Measurements from ENCODE around the gene POLR3H.

POLR3H gene

DNA sequence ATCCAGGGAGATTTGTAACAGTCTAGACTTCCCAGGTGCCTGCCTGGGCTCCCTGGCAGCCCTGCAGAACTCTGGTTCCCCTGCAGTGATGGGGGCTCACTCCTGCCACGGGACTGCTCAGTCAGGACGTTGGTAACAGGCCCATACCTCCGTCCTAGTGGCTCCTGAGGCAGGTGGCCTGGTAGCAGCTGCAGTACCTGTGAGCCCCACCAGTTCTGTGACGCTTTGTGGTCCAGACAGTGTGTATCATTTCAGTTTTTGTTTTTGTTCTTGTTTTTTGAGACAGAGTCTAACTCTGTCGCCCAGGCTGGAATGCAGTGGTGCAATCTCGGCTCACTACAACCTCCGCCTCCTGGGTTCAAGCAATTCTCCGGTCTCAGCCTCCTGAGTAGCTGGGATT, 27.8 kb downstream of the POLR3H start:
- Mint-ChIP-seq H3K36me3 (ENCODE audit: low read depth) (peaks cover 19% of the 10 kb centered on the region), H3K4me3 (no peak overlapping the region), H3K9me3 (no peaks in the 10 kb centered on the region), H3K27ac (no peak overlapping the region), H3K4me1 (peaks cover 27% of the 10 kb centered on the region), H3K27me3 (ENCODE audit: low read depth, poor library complexity) (no peaks in the 10 kb centered on the region)
- TF ChIP-seq, protein P1, sequence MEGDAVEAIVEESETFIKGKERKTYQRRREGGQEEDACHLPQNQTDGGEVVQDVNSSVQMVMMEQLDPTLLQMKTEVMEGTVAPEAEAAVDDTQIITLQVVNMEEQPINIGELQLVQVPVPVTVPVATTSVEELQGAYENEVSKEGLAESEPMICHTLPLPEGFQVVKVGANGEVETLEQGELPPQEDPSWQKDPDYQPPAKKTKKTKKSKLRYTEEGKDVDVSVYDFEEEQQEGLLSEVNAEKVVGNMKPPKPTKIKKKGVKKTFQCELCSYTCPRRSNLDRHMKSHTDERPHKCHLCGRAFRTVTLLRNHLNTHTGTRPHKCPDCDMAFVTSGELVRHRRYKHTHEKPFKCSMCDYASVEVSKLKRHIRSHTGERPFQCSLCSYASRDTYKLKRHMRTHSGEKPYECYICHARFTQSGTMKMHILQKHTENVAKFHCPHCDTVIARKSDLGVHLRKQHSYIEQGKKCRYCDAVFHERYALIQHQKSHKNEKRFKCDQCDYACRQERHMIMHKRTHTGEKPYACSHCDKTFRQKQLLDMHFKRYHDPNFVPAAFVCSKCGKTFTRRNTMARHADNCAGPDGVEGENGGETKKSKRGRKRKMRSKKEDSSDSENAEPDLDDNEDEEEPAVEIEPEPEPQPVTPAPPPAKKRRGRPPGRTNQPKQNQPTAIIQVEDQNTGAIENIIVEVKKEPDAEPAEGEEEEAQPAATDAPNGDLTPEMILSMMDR (IDR thresholded peaks at IDR 0.05), result no peak
- no peak for DNase-seq

DNA sequence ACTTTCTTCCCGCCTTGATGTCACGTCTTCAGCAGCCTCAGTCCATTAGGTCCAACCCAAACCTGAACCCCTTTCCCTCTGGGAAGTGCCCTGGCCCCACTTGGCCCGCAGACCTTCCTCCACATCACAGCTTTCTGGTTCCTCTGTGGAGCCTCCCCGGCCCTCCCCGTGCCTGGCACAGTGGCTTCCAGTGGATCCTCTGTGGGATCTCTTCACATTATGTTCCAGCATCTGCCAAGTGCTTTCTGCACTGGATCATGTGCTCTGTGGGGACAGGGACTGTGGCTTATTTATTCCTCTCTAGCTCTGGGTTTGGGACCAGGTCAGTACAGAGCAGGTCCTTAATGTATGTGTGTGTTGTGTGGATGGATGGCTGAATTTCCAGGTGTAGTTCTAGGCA, 30.9 kb downstream of the POLR3H start:
- DNase-seq, result no peak
- Mint-ChIP-seq H3K36me3 (ENCODE audit: low read depth) (peaks cover 26% of the 10 kb centered on the region), H3K27me3 (ENCODE audit: low read depth, poor library complexity) (no peaks in the 10 kb centered on the region), H3K27ac (peak overlapping the region; percentile 96), H3K9me3 (no peaks in the 10 kb centered on the region), H3K4me1 (peaks cover 43% of the 10 kb centered on the region), H3K4me3 (peak overlapping the region; percentile 67)
- TF ChIP-seq, protein P1 (IDR thresholded peaks at IDR 0.05), result no peak

DNA sequence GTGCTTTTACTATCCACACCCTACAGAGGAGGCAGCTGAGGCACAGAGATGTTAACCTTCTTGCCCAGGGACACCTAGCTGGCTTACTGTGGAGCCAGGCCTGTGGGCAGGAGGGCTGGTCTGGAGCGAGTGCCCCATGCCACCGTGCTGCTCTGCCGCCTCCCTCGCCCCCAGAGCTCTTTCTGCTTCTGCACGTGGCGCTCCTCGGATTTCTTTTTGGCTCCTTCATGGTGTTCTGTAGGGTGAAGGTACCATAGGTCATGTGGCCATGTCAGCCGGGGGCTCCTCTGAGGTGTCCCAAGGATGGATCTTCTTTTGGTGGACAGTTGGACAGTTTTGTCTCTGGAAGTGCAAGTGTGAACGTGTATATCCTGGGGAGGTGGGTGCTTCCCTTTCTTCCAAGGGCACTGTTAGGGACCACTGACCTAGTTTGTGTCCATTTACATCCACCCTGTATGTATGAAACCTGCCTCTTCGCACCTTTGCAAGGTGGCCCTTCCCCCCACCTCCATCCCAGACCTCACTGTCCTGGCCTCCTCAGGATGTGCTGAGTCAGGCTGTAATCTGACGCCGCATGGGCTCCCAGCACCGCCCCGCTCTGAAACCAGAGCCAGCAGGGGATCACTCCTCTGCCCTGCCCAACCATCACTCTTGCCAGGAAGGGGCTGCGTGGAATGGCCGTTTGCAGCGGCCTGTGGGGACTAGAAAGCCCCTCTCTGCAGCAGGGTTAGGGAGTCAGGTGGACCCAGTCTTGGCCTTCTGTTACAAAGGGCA, 31.7 kb downstream of the POLR3H start:
- peak; percentile 75 for DNase-seq
- Mint-ChIP-seq H3K36me3 (ENCODE audit: low read depth) (peaks cover 26% of the 10 kb centered on the region), H3K27me3 (ENCODE audit: low read depth, poor library complexity) (peaks cover under 1% of the 10 kb centered on the region), H3K9me3 (no peaks in the 10 kb centered on the region), H3K4me1 (peaks cover 43% of the 10 kb centered on the region), H3K27ac (peak overlapping the region; percentile 96), H3K4me3 (peak overlapping the region; percentile 67)
- TF ChIP-seq, protein P1 (IDR thresholded peaks at IDR 0.05), result no peak

DNA sequence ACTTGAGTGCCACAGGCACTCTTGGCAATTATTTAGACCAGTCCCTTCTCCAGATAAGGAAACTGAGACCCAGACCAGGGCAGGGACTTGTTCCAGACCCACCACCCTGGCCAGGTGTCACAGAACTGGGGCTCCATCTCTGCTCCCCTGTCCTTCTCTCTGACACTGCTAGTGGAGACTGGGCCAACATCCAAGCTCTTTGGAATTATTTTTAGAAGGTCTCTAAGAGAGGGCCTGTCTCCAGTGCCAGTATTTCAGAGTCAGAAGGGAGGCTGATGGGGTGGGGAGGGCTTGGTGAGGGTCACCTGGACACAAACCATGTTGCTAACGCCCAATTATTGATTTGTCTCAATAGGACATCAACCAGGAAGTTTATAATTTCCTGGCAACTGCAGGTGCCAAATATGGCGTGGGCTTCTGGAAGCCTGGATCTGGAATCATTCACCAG, 32.7 kb downstream of the POLR3H start:
- Mint-ChIP-seq H3K36me3 (ENCODE audit: low read depth) (peaks cover 26% of the 10 kb centered on the region), H3K27ac (peak overlapping the region; percentile 92), H3K4me3 (no peak overlapping the region), H3K4me1 (peaks cover 43% of the 10 kb centered on the region), H3K9me3 (no peaks in the 10 kb centered on the region), H3K27me3 (ENCODE audit: low read depth, poor library complexity) (peaks cover 3% of the 10 kb centered on the region)
- DNase-seq, result no peak
- TF ChIP-seq, protein P1 (IDR thresholded peaks at IDR 0.05), result no peak

DNA sequence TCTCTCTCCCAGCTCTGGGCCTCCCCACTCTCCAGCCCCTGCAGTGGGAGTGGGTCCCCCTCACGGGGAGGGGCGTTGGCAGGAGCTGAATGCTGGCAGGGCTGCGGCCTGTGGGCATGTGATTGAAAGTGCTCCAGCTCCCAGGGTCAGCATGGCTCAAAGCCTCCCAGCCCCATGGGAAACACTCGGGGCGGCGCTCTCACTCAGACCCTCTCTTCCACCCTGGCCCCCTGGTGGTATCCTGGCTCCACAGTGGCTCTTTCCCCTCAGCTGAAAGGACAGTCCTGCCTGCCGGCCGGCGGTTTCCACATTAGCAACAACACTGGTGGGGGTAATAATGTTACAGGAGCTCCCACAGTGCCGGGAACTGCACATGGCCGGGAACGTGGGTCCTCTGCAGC, 35.5 kb downstream of the POLR3H start:
- DNase-seq, result peak; percentile 37
- TF ChIP-seq, protein P1 (IDR thresholded peaks at IDR 0.05), result peak; percentile 29
- H3K4me1 Mint-ChIP-seq, result peaks cover 39% of the 10 kb centered on the region
- H3K36me3 Mint-ChIP-seq (ENCODE audit: low read depth), result peaks cover 17% of the 10 kb centered on the region
- peak overlapping the region; percentile 96 for H3K27ac Mint-ChIP-seq
- no peaks in the 10 kb centered on the region for H3K9me3 Mint-ChIP-seq
- no peak overlapping the region for H3K4me3 Mint-ChIP-seq
- peaks cover 3% of the 10 kb centered on the region for H3K27me3 Mint-ChIP-seq (ENCODE audit: low read depth, poor library complexity)

Data from nephron progenitor cell (in vitro differentiated cells).